ENCODE results near the gene NUDT4. TPM values are rescaled to one million over a fixed set of nuclear protein-coding genes. Genes with fewer than 3 reads are reported as not detected.
A peak's percentile ranks its signal among the peaks of the same experiment; 100 is the strongest.

The NUDT4 gene
- total and polyA plus RNA-seq, 9 of the 15 experiments (the other 6 are each of a cell fraction or from before 2014, with no cell fraction given): 38.1 to 164 (median 99.2) TPM

- TF ChIP-seq PTBP1 (IDR thresholded peaks at IDR 0.05; ENCODE audit: low read depth, low read length) (no peak), SMAD4 (CRISPR knock-in tag; conservative IDR thresholded peaks at IDR 0.05) (0 out of 2 replicates have a peak, but pooled peaks have one; percentile 39), ZFP36 (IDR thresholded peaks at IDR 0.05; ENCODE audit: low read depth, low read length, partially characterized antibody) (peak; percentile 2), ZNF12 (CRISPR knock-in tag; IDR thresholded peaks at IDR 0.05) (0 out of 2 replicates have a peak, but pooled peaks have one; percentile 6), KDM1A (IDR thresholded peaks at IDR 0.05) (no peak), ZNF655 (CRISPR knock-in tag; IDR thresholded peaks at IDR 0.05) (no peak), TCF7 (IDR thresholded peaks at IDR 0.05; ENCODE audit: borderline replicate concordance) (0 out of 2 replicates have a peak, but pooled peaks have one; percentile 37), HBP1 (CRISPR knock-in tag; IDR thresholded peaks at IDR 0.05) (0 out of 2 replicates have a peak, but pooled peaks have one; percentile 61), MEIS2 (IDR thresholded peaks at IDR 0.05; ENCODE audit: partially characterized antibody) (peak; percentile 53), ATF1 (CRISPR knock-in tag; IDR thresholded peaks at IDR 0.05) (no peak; the same call in 1 of the 2 replicates), ATF1 (tag; IDR thresholded peaks at IDR 0.05) (peak; percentile 93), ZBTB1 (CRISPR knock-in tag; IDR thresholded peaks at IDR 0.05; ENCODE audit: borderline replicate concordance, low read depth) (peak; percentile 84), C11orf30 (IDR thresholded peaks at IDR 0.05; ENCODE audit: low read depth) (peak; percentile 43; the same call in 1 of the 2 replicates), ZFP30 (CRISPR knock-in tag; IDR thresholded peaks at IDR 0.05; ENCODE audit: borderline replicate concordance) (no peak), HDAC1 (IDR thresholded peaks at IDR 0.05) (peak in 1 of 2 experiments; percentile 92; a peak in 2 of 4 replicates), DDX20 (tag; IDR thresholded peaks at IDR 0.05; ENCODE audit: low read depth) (no peak), FOXA1 (IDR thresholded peaks at IDR 0.05; ENCODE audit: borderline replicate concordance) (no peak), MTA3 (IDR thresholded peaks at IDR 0.05; ENCODE audit: borderline replicate concordance) (peak; percentile 89), CSDE1 (IDR thresholded peaks at IDR 0.05) (no peak), SP1 (CRISPR knock-in tag; IDR thresholded peaks at IDR 0.05) (peak; percentile 86), HCFC1 (IDR thresholded peaks at IDR 0.05; ENCODE audit: low read depth, low read length) (peak; percentile 94), GTF2E2 (tag; IDR thresholded peaks at IDR 0.05) (peak; percentile 48; the same call in 1 of the 2 replicates), ETS1 (conservative IDR thresholded peaks at IDR 0.05; ENCODE audit: control insufficient read depth, low read depth, low read length) (peak; percentile 89), PHF21A (IDR thresholded peaks at IDR 0.05; ENCODE audit: borderline replicate concordance, low read depth) (peak; percentile 10; the same call in 1 of the 2 replicates), GATAD2B (IDR thresholded peaks at IDR 0.05; ENCODE audit: borderline replicate concordance) (peak; percentile 78; the same call in 1 of the 2 replicates), E2F3 (CRISPR knock-in tag; IDR thresholded peaks at IDR 0.05) (0 out of 2 replicates have a peak, but pooled peaks have one; percentile 37), ZNF561 (CRISPR knock-in tag; conservative IDR thresholded peaks at IDR 0.05) (no peak)
These were observed 64.1 kb downstream of the NUDT4 start, which contains the start of gene UBE2N (continued) for GRCh38 chr12:93441617-93442410.
